ENCODE data around the gene ANKRD31. TPM values are rescaled to one million over a fixed set of nuclear protein-coding genes. Genes with fewer than 3 reads are reported as not detected.

ANKRD31 gene
- polyA plus RNA-seq, 2 of the 4 experiments (the other 2 are of a cell fraction), result 0.15 to 0.49 TPM

GRCh38 chr5:75281716-75282465, 45.2 kb upstream of the ANKRD31 start:
- Histone ChIP-seq H3K9me3 (no peaks in the 10 kb centered on the region), H3K27ac (no peak overlapping the region), H3K4me3 (no peak overlapping the region), H3K4me1 (no peaks in the 10 kb centered on the region), H3K4me2 (no peak overlapping the region)
- ChIA-PET CTCF (interaction anchor here (1.0 to 1.6 kb wide), 3 partner anchors 12 to 55 kb away, joined by 3 read pairs; partner anchors contain the start of genes ANKRD31 and HMGCR), POLR2A (no interaction called here)
- TF ChIP-seq POLR2AphosphoS2 (conservative IDR thresholded peaks at IDR 0.05; ENCODE audit: low read length) (no peak), RCOR1 (IDR thresholded peaks at IDR 0.05; ENCODE audit: low read depth, low read length) (no peak), FOSB (CRISPR knock-in tag; IDR thresholded peaks at IDR 0.05) (no peak), EP300 (IDR thresholded peaks at IDR 0.05) (no peak), CEBPB (IDR thresholded peaks at IDR 0.05) (no peak)
- no peak for ATAC-seq
- WGBS (ENCODE audit: missing lambda C conversion rate), result 67% methylated on average over 4 of the region's 4 CpGs
- no peak for DNase-seq (ENCODE audit: low read depth in 1 of 2, low spot score in 1 of 2)
- FAIRE-seq, result no peak

- no peak overlapping the region for H3K4me2 ChIP-seq
- H3K4me1 ChIP-seq, result no peaks in the 10 kb centered on the region
- WGBS (ENCODE audit: missing lambda C conversion rate), result 42% methylated on average over 1 of the region's 1 CpG
- DNase-seq (ENCODE audit: low read depth in 1 of 2, low spot score in 1 of 2) (no peak), FAIRE-seq (no peak), ATAC-seq (no peak)
- TF ChIP-seq RARB (CRISPR knock-in tag; IDR thresholded peaks at IDR 0.05), result no peak
- TF ChIP-seq RAD21 (conservative IDR thresholded peaks at IDR 0.05 in 1 of 2, IDR thresholded peaks at IDR 0.05 in 1 of 2), result peak in 1 of 2 experiments; percentile 22; a peak in 1 of 5 replicates
- no peak for TF ChIP-seq HES2 (IDR thresholded peaks at IDR 0.05)
- no peak overlapping the region for H3K4me3 ChIP-seq
- POLR2A ChIA-PET, result no interaction called here
- CTCF ChIA-PET, result interaction anchor here (0.8 to 1.2 kb wide), 2 partner anchors 15 to 58 kb away, joined by 3 to 5 read pairs; partner anchors contain the start of gene HMGCR
- H3K9me3 ChIP-seq, result no peaks in the 10 kb centered on the region
- no peak overlapping the region for H3K27ac ChIP-seq
Observed at GRCh38 chr5:75279321-75279720, 42.6 kb upstream of the ANKRD31 start.

GRCh38 chr5:75277463-75277862, 40.8 kb upstream of the ANKRD31 start:
- ChIA-PET CTCF (no interaction called here), POLR2A (no interaction called here)
- H3K4me1 ChIP-seq, result no peaks in the 10 kb centered on the region
- no peak for FAIRE-seq
- DNase-seq (ENCODE audit: low read depth in 1 of 2, low spot score in 1 of 2), result no peak
- H3K27ac ChIP-seq, result no peak overlapping the region
- H3K4me3 ChIP-seq, result no peak overlapping the region
- no peaks in the 10 kb centered on the region for H3K9me3 ChIP-seq
- no peak for ATAC-seq
- WGBS (ENCODE audit: missing lambda C conversion rate), result 91% methylated on average over 4 of the region's 4 CpGs
- TF ChIP-seq E2F6 (IDR thresholded peaks at IDR 0.05; ENCODE audit: borderline replicate concordance, low read depth) (no peak), SMC3 (IDR thresholded peaks at IDR 0.05) (no peak), HOXA7 (CRISPR knock-in tag; IDR thresholded peaks at IDR 0.05) (no peak), MAZ (IDR thresholded peaks at IDR 0.05; ENCODE audit: borderline replicate concordance, low read depth, low read length) (no peak), PHF8 (IDR thresholded peaks at IDR 0.05; ENCODE audit: borderline replicate concordance, low read depth) (no peak)
- H3K4me2 ChIP-seq, result no peak overlapping the region

GRCh38 chr5:75275756-75276155, 39.1 kb upstream of the ANKRD31 start:
- Histone ChIP-seq H3K27ac (no peak overlapping the region), H3K9me3 (no peaks in the 10 kb centered on the region), H3K4me3 (no peak overlapping the region), H3K4me2 (no peak overlapping the region), H3K4me1 (no peaks in the 10 kb centered on the region)
- TF ChIP-seq REST (IDR thresholded peaks at IDR 0.05) (no peak), FOSL2 (IDR thresholded peaks at IDR 0.05) (no peak), FOSL2 (CRISPR knock-in tag; IDR thresholded peaks at IDR 0.05) (no peak), POLR2AphosphoS2 (conservative IDR thresholded peaks at IDR 0.05; ENCODE audit: low read length) (no peak), HES2 (IDR thresholded peaks at IDR 0.05) (no peak), USF2 (IDR thresholded peaks at IDR 0.05) (no peak), SMC3 (IDR thresholded peaks at IDR 0.05) (no peak), RAD21 (conservative IDR thresholded peaks at IDR 0.05 in 1 of 2, IDR thresholded peaks at IDR 0.05 in 1 of 2) (no peak), CBX2 (IDR thresholded peaks at IDR 0.05; ENCODE audit: borderline replicate concordance, low read depth) (no peak), SREBF2 (IDR thresholded peaks at IDR 0.05) (no peak), ZNF302 (CRISPR knock-in tag; IDR thresholded peaks at IDR 0.05) (no peak)
- DNase-seq (ENCODE audit: low read depth in 1 of 2, low spot score in 1 of 2) (no peak), FAIRE-seq (no peak), ATAC-seq (no peak)
- 33% methylated on average over 3 of the region's 3 CpGs for WGBS (ENCODE audit: missing lambda C conversion rate)
- POLR2A ChIA-PET, result no interaction called here
- CTCF ChIA-PET, result interaction anchor here (1.3 kb wide), 1 partner anchor 56 kb away, joined by 4 read pairs; no protein-coding TSS in a partner anchor
